ENCODE data around the gene MYRIP.
"Not testable (repeated sequence)": the region's sequence is repeated elsewhere in the genome, so short reads cannot be mapped to it uniquely, and the experiment has no call there.

The MYRIP gene

GRCh38 chr3:40088527-40089170 is 279.2 kb downstream of the MYRIP start:
- DNase-seq: no peak

GRCh38 chr3:40096661-40097111 is 287.3 kb downstream of the MYRIP start:
- DNase-seq: no peak

GRCh38 chr3:40097131-40098117 is 288.0 kb downstream of the MYRIP start:
- DNase-seq: no peak

- DNase-seq: no peak
Observed at GRCh38 chr3:40098261-40098759, 288.9 kb downstream of the MYRIP start.

DNA sequence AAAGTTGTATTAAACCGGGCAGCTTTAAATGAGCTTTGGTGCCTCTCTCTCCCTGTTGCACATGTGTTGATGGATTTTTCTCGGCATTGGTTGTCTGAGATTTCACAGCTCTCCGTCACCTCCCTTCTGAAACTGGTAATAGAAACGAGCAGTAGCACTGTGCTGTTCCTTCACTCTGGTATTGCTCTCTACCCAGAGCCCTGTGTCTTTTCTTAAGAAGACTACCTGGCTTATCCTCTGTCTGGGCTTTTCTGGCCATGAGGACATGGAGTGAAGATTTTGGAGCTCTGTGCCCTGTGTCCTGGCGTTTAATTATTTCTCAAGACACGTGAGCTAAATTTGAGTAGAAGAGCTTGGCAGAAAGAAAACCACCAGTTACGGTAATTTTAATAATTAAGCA is 290.5 kb downstream of the MYRIP start:
- DNase-seq: no peak

DNA sequence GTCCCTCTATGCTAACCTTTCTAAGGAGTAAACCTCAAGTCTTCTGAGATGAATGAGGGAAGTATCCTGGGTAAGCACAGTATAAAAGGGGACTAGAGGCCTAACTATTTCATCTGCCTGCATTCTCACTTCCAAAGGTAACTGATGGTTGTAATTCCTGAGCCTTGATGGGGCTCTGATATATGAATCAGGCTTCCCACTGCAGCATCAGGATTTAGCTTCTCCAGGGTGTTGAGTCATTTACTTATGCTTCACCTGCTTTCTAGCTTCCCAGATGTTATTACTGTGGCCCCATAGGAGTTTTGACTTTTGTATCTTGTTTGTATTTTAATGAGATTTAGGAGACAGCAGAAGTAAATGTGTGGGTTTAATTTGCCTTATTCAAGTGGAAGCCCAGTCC is 292.8 kb downstream of the MYRIP start:
- no peak for DNase-seq

DNA sequence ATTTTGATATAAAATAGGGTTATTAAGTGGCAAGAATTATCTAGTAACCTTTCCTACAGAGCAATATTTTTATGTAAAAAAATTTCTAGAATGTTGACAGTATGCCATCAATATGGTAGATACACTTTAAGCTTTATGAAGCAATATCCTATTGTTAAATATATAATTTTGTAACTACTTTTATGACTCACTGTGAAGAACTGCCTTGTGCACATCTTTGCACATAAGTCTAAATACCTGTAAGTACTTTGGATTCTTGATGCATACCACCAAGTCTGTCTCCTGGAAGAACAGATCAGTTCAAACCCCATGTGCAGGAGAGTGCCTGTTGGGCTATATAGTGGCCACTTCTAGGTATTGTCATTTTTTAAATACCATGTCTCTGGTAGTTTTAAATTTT is 294.4 kb downstream of the MYRIP start:
- no peak for DNase-seq

DNA sequence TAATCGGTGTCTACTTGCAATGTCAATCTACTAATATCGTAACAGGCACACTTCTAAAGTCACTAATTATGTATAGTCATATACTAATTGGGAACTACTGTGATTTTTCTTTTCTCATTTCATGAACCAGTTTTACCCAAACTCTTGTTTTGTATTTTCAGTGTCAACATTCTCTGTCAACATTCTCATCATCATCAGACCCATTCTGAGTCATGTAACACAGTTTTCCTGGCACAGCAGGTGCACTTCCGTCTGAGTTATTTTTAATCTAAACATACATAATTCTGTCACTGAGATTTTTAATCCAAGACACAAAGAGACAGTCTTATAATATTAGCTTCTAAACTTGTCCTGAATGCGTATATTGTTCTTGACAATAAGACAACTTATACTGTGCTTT is 295.0 kb downstream of the MYRIP start:
- DNase-seq: no peak

GRCh38 chr3:40108643-40109042 is 299.2 kb downstream of the MYRIP start:
- no peak for DNase-seq

DNA sequence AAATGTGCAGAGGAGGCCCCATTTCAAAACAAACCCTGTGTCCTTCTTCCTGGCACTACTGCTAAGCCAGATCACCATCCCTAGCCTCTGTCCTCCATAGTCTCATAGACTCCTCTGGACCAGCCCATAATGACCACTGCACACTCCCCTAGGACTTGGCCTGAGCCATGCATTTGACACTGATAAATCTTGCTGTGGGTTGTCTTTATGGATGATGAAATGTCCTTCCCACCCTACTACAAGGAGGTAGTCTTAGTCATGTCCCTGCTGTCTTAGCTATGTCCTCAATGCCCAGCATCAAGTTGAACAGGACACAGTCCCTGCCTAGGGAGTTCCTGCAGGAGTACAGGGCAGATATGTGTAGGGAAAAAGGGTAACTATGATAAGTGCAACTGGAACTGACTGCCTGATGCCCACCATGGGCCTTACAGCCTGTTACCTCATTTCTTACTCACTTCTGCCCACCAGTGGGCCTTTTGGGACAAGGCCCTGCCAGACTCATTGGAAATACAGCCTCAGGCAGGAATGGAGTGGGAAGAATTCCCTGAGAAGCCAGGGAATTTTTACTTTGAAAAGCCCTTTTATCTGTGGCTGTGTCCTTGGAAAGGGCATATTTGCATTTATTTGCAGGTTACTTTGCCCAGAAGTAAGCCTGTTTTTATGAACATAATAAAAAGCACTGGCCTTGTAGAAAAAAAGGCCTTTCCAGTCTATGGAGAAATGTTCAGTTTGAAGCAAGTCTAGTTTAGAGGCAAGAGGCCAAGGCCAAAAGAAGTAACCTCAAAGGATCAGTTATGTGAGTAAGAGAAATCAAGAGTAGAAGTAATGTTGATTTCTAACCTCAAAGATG is 300.5 kb downstream of the MYRIP start:
- no peak for DNase-seq

DNA sequence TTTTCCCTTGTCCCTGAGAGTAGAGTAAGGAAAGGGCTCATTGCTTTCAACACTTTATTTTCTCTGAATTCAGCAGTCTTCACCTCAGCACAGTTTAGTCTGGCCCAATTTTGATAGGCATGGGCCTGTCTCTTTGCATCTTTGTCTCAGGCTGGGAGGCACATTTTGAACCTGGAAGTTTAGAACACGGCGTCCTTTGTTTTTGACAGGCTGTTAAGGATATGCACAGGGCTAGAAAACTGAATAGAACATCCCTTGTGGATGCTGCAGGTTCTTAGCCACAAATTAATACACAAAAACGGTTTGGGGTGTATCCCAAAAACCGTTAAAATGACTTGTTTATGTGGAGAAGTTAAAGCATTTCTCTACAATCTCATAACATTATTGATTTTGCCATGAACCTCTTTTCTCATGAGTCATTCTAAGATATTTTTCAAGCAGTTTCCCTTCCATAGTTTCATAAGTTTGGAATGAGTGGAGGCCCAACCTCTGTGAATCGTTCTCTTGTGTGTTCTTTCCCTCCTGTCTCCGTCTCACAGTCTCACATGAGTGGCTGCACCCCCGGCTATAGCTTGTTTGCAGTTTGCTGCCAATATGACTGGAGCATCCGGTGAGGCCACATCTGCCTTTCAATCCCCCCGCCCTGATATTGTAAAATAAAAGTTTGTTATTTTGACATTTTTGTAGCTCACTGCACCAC is 307.2 kb downstream of the MYRIP start:
- DNase-seq: no peak

GRCh38 chr3:40118091-40118490 is 308.7 kb downstream of the MYRIP start:
- no peak for DNase-seq

DNA sequence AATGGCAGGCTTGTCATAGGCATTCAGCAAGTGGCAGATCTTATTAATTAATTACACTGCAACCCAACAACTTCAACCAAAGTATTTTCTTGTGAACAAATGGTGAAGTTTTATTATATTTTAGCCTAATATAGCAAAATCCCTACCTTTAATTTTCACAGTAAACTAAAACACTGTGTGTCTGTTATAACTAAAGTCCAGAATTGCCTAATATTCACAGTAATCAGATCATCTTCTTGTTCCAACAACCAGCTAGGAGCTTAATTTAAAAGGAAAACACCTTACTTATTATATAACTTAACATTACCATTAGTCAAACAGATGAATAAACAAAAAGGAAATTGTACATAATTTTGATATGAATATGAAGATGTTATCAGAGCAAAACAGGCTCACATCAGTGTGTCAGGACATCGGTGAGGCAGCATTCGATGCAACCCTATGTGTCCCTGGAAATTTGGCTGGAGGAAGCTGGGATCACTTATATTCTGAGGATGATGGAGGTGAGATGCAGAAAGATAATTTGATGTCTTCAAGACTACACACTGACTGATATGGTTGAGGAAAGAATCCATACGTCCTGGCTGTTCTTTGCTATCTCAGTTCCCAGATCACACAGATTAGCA is 310.8 kb downstream of the MYRIP start:
- no peak for DNase-seq

DNA sequence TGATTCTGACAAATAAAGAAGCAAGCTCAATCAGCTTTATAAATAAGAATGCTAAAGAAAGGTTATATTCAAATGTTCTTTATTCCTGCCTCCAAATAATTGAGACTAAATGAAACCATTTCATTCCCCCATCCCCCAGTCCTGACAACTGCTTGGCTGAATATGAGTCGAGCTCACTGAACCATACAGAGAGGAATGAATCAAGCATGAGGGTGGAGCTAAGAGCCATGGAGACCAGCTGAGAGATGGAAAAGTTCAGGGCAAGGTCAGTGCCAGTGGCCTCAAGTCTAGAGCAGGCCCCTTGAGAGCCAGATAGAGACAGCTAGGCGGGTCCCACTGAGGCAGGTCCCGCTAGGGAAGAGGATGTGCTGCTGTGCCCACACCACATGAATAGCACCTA is 311.4 kb downstream of the MYRIP start:
- DNase-seq: peak; percentile 9

GRCh38 chr3:40124918-40125317 is 315.5 kb downstream of the MYRIP start:
- no peak for DNase-seq

DNA sequence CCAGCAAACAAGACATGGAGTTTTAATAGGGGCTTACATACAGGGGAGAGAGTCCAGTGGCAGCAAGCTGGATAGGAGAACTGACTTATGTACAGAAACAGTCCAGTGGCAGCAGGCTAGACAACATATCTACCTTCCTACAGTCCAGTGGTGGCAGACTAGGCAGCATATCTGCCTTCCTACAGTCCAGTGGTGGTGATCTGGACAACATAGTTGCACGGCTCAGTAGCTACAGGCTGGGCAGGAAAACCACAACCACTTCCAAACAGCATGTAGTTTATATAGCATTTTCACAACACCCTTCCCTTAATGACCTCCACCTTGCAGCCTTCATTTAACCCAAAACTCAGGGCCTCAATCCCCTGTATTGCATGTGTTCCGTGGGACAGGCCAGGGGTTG is 318.8 kb downstream of the MYRIP start:
- no peak for DNase-seq

DNA sequence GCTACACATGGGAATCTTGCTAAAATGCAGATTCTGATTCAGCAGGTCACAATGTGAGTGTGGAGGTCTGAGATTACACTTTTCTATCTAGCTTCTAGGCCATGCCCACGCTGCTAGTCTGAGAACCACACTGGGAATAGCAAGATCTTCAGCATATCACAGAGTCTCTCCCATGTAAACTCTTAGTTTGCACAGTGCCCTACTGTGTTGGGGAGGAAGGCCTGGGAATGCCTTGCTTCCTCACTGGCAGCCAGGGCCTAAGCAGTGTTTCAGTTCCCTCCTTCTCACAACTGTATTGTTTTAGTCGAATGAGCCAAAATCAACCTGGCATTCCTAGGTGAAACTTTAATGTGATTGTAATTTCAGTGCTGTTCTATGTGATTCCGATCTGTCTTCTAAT is 320.1 kb downstream of the MYRIP start:
- DNase-seq: no peak

GRCh38 chr3:40129981-40130380 is 320.6 kb downstream of the MYRIP start:
- no peak for DNase-seq

- DNase-seq: no peak
Observed at GRCh38 chr3:40130721-40131120, 321.3 kb downstream of the MYRIP start.

DNA sequence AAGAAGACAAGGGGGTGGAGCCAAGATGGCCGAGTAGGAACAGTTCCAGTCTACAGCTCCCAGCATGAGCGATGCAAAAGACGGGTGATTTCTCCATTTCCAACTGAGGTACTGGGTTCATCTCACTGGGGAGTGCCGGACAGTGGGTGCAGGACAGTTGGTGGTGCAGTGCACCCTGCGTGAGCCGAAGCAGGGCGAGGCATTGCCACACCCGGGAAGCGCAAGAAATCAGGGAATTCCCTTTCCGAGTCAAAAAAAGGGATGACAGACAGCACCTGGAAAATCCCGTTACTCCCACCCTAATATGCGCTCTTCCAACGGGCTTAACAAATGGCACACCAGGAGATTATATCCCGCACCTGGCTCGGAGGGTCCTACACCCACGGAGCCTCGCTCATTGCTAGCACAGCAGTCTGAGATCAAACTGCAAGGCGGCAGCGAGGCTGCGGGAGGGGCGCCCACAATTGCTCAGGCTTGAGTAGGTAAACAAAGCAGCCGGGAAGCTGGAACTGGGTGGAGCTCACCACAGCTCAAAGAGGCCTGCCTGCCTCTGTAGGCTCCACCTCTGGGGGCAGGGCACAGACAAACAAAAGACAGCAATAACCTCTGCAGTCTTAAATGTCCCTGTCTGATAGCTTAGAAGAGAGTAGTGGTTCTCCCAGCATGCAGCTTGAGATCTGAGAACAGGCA is 324.6 kb downstream of the MYRIP start:
- DNase-seq: not testable (repeated sequence)

DNA sequence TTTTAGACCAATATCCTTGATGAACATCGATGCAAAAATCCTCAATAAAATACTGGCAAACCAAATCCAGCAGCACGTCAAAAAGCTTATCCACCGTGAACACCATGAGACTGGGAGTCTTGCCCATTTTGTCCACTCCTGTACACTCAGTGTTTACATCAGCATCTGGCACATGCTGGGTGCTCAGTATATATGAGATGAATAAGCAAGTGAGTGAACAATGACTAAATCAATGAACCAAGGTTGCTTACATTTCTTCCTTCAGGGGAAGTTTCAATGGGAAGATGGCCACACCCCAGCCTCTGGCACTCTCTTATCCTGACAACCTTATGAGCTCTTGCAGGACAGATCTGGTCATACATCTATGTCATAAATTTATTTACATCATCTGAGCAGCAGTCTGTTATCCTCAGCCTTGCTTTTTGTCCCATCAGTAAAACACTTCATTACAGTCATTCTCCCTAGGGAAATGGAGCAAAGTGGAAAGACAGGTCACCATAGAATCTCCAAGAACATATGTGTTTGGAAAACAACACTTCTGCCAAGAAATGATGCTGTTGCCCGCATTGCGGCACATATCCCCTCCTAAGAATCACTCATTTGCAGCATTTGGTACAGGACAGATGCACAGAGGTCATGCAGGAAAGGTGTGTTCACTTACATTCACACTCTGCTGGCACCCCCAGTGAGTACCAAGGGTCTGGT is 328.3 kb downstream of the MYRIP start:
- DNase-seq: no peak

Measured in NCI-H510A treated with DMSO at 0.1 percent for 48 hours (cell line).